PC-3 (cell line): ENCODE results near the gene MGST1.

Experiments
- CTCF ChIP-seq: fragments of 300-600 bp; sonication (generic); conservative IDR thresholded peaks from 2 replicates; pipeline ENCODE4 v1.5.1; 2017; ENCODE audit warnings: antibody characterized with exemption, low read depth, mild to moderate bottlenecking, low read length
- EZH2 ChIP-seq: fragments of 300-600 bp; sonication (generic); IDR thresholded peaks from one replicate; pipeline ENCODE4 v1.6.1; 2017; ENCODE audit warnings: antibody characterized with exemption, mild to moderate bottlenecking, low read length; ENCODE audit not compliant: unreplicated experiment
- EZH2phosphoT487 ChIP-seq: fragments of 300-600 bp; sonication (generic); IDR thresholded peaks from 2 replicates; pipeline ENCODE4 v1.6.1; 2018; ENCODE audit warnings: mild to moderate bottlenecking, antibody characterized with exemption, low read length, borderline replicate concordance

- TF ChIP-seq CTCF (no peak), EZH2 (no peak), EZH2phosphoT487 (no peak)
These were observed 2.3 kb upstream of the MGST1 start for GRCh38 chr12:16345105-16345504.
